ENCODE measurements around the gene TP53. TPM values are rescaled to one million over a fixed set of nuclear protein-coding genes. Genes with fewer than 3 reads are reported as not detected.

TP53 gene
- polyA plus RNA-seq, 1 of the 3 experiments (the other 2 are of a cell fraction): 62.6 TPM

GRCh38 chr17:7713782-7714181 lies 26.5 kb upstream of the TP53 start:
- Histone ChIP-seq H3K9me2 (no peaks in the 10 kb centered on the region), H3K4me1 (ENCODE audit: control insufficient read depth in 1 of 2, insufficient read depth in 2 of 2, low read depth in 1 of 2, low read length in 1 of 2) (peaks cover 3 to 27% of the 10 kb centered on the region in 2 experiments; a peak in 1 of 4 replicates), H3K27me3 (ENCODE audit: insufficient read depth) (no peaks in the 10 kb centered on the region), H3K4me2 (no peak overlapping the region), H3F3A (replicated peaks; ENCODE audit: insufficient read depth) (peaks cover 9% of the 10 kb centered on the region), H2AFZ (ENCODE audit: low read depth) (no peak overlapping the region), H4K20me1 (ENCODE audit: insufficient read depth) (no peaks in the 10 kb centered on the region), H3K27ac (ENCODE audit: low read depth in 2 of 2, low read length in 1 of 2) (no peak overlapping the region), H3K36me3 (replicated peaks in 1 of 2; ENCODE audit: control insufficient read depth in 1 of 2, insufficient read depth in 2 of 2, low read length in 1 of 2) (peaks cover 0 to 2% of the 10 kb centered on the region in 2 experiments), H3K9ac (no peak overlapping the region), H3K79me2 (ENCODE audit: insufficient read depth) (no peaks in the 10 kb centered on the region), H3K9me3 (no peaks in the 10 kb centered on the region), H3K4me3 (ENCODE audit: low read depth in 2 of 2, low read length in 1 of 2) (no peak overlapping the region)
- POLR2A ChIA-PET: interaction anchor here (1.9 to 2.0 kb wide), 2 partner anchors 10 to 27 kb away, joined by 6 to 11 read pairs; partner anchors contain the start of genes EFNB3, TP53 and WRAP53
- TF ChIP-seq GATA2 (CRISPR knock-in tag; IDR thresholded peaks at IDR 0.05) (no peak), TAF1 (IDR thresholded peaks at IDR 0.05; ENCODE audit: borderline replicate concordance, low read depth, low read length) (no peak)
- WGBS (ENCODE audit: low lambda C conversion rate): 63% methylated on average over 9 of the region's 9 CpGs
- no peak for DNase-seq
- CTCF ChIA-PET: interaction anchor here (1.0 to 8.2 kb wide), 3 partner anchors 8 to 26 kb away, joined by 3 to 82 read pairs (median 5); partner anchors contain the start of genes EFNB3, TP53 and WRAP53

GRCh38 chr17:7712111-7712771 lies 25.0 kb upstream of the TP53 start:
- Histone ChIP-seq H3F3A (replicated peaks; ENCODE audit: insufficient read depth) (no peaks in the 10 kb centered on the region), H3K36me3 (replicated peaks in 1 of 2; ENCODE audit: control insufficient read depth in 1 of 2, insufficient read depth in 2 of 2, low read length in 1 of 2) (peaks cover 0 to 2% of the 10 kb centered on the region in 2 experiments), H3K9ac (no peak overlapping the region), H3K9me3 (no peaks in the 10 kb centered on the region), H4K20me1 (ENCODE audit: insufficient read depth) (no peaks in the 10 kb centered on the region), H3K27ac (ENCODE audit: low read depth in 2 of 2, low read length in 1 of 2) (no peak overlapping the region), H3K9me2 (no peaks in the 10 kb centered on the region), H3K4me3 (ENCODE audit: low read depth in 2 of 2, low read length in 1 of 2) (no peak overlapping the region), H3K4me1 (ENCODE audit: control insufficient read depth in 1 of 2, insufficient read depth in 2 of 2, low read depth in 1 of 2, low read length in 1 of 2) (peaks cover 0 to 24% of the 10 kb centered on the region in 2 experiments; a peak in 1 of 4 replicates), H3K27me3 (ENCODE audit: insufficient read depth) (no peaks in the 10 kb centered on the region), H3K4me2 (no peak overlapping the region), H3K79me2 (ENCODE audit: insufficient read depth) (no peaks in the 10 kb centered on the region), H2AFZ (ENCODE audit: low read depth) (no peak overlapping the region)
- ChIA-PET CTCF (interaction anchor here (8.2 kb wide), 1 partner anchor 24 kb away, joined by 82 read pairs; the partner anchor contains the start of genes TP53 and WRAP53), POLR2A (no interaction called here)
- no peak for TF ChIP-seq POLR2AphosphoS5 (IDR thresholded peaks at IDR 0.05; ENCODE audit: low read depth, low read length)
- TF ChIP-seq FOXJ3 (CRISPR knock-in tag; IDR thresholded peaks at IDR 0.05): no peak
- TF ChIP-seq REST (IDR thresholded peaks at IDR 0.05; ENCODE audit: low read depth, low read length): no peak
- WGBS (ENCODE audit: low lambda C conversion rate): 30% methylated on average over 14 of the region's 19 CpGs
- peak; percentile 70 for DNase-seq

Measured in SK-N-SH (cell line).